HL-60/S4 (cell line): ENCODE measurements around the gene DAB2IP.

Experiments used
- in situ Hi-C: fragments of 300-500 bp; cut with MboI; formaldehyde crosslinking; loops from 2 replicates; pipeline ENCODE4 v1.14.3; 2022; ENCODE audit warnings: low sequenced_read_pairs

The DAB2IP gene

DNA sequence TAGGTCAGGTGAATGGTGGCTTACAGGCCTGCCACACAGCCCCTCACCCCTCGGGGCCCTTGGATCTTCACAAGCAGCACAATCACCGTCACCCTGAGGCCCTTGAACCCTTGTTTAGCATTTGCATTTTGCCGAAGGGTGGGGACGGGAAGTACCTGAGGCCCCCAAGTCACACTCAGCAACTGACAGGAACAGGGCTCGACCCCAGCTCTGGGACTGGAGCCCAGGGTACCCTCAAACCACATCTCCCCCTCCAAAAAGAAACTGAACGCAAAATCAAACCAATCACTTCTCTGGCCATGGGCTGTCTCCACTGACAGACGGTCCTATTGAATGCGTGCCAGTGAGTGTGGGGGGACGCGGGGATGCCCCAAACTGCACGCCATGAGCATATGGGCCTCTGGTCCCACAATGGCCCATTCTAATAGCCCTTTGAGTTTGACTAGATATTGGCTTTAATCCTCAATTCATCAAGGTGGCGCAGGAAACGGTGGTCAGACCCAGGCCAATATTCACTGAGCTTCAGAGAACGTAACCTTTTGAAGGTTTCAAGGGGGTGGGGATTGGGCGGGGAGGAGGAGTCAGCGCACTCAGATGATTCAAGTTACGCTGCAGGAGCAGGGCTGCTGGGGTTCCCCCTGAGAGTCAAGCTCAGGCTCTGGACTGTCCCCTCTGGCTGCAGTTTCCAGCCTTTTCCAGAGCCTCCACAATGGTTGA lies 176.0 kb downstream of the DAB2IP start:
- in situ Hi-C loops = no loop called here

GRCh38 chr9:121830441-121831140 lies 179.2 kb downstream of the DAB2IP start:
- in situ Hi-C loops = no loop called here

DNA sequence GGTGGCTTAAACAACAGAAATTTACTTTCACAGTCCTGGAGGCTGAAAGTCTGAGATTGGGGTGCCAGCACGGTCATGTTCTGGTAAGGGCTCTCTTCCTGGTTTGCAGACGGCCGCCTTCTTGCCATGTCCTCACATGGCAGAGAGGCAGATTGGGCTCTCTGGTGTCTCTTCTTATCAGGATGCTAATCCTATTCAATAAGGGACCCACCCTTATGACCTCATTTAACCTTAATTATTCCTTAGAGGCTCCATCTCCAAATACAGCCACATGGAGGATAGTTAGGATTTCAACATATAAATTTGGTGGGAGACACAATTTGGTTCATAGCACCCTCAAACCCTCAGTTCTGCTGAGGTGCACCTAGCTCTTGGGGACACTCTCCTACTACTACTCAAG lies 180.4 kb downstream of the DAB2IP start:
- in situ Hi-C loops = no loop called here

GRCh38 chr9:121833061-121833460 lies 181.6 kb downstream of the DAB2IP start:
- in situ Hi-C loops = no loop called here
